Stimulated activated CD8-positive, alpha-beta memory T cell treated with anti-CD3 and anti-CD28 coated beads, Interleukin-7, amount 100 ng/mL, for 24 hours (primary cell): ENCODE measurements around the gene IGF2R.
"Not testable (repeated sequence)": the region's sequence is repeated elsewhere in the genome, so short reads cannot be mapped to it uniquely, and the experiment has no call there.

Experiments used
- DNase-seq: peaks from one replicate; pipeline ENCODE4 v3.0.0-alpha.2; 2020; ENCODE audit warnings: low read depth

The IGF2R gene, protein sequence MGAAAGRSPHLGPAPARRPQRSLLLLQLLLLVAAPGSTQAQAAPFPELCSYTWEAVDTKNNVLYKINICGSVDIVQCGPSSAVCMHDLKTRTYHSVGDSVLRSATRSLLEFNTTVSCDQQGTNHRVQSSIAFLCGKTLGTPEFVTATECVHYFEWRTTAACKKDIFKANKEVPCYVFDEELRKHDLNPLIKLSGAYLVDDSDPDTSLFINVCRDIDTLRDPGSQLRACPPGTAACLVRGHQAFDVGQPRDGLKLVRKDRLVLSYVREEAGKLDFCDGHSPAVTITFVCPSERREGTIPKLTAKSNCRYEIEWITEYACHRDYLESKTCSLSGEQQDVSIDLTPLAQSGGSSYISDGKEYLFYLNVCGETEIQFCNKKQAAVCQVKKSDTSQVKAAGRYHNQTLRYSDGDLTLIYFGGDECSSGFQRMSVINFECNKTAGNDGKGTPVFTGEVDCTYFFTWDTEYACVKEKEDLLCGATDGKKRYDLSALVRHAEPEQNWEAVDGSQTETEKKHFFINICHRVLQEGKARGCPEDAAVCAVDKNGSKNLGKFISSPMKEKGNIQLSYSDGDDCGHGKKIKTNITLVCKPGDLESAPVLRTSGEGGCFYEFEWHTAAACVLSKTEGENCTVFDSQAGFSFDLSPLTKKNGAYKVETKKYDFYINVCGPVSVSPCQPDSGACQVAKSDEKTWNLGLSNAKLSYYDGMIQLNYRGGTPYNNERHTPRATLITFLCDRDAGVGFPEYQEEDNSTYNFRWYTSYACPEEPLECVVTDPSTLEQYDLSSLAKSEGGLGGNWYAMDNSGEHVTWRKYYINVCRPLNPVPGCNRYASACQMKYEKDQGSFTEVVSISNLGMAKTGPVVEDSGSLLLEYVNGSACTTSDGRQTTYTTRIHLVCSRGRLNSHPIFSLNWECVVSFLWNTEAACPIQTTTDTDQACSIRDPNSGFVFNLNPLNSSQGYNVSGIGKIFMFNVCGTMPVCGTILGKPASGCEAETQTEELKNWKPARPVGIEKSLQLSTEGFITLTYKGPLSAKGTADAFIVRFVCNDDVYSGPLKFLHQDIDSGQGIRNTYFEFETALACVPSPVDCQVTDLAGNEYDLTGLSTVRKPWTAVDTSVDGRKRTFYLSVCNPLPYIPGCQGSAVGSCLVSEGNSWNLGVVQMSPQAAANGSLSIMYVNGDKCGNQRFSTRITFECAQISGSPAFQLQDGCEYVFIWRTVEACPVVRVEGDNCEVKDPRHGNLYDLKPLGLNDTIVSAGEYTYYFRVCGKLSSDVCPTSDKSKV (N-terminal part only)

GRCh38 chr6:159968295-159969203, at the start of gene IGF2R:
Gene IGF2R (plus strand): TSS chr6:159969082. CDS start chr6:159969247, 165 bp downstream.
- peak; percentile 83 for DNase-seq

- no peak for DNase-seq
Observed at GRCh38 chr6:159919800-159920199, 49.1 kb upstream of the IGF2R start.

DNA sequence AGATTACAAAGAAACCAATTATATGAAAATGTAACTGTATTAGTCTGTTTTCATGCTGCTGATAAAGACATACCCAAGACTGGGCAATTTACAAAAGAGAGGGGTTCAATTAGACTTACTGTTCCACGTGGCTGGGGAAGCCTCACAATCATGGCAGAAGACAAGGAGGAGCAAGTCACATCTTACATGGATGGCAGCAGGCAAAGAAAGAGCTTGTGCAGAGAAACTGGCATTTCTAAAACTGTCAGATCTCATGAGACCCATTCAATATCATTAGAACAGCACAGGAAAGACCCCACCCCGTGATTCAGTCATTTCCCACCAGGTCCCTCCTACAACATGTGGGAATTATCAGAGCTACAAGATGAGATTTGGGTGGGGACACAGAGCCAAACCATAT, 44.7 kb upstream of the IGF2R start:
- not testable (repeated sequence) for DNase-seq

DNA sequence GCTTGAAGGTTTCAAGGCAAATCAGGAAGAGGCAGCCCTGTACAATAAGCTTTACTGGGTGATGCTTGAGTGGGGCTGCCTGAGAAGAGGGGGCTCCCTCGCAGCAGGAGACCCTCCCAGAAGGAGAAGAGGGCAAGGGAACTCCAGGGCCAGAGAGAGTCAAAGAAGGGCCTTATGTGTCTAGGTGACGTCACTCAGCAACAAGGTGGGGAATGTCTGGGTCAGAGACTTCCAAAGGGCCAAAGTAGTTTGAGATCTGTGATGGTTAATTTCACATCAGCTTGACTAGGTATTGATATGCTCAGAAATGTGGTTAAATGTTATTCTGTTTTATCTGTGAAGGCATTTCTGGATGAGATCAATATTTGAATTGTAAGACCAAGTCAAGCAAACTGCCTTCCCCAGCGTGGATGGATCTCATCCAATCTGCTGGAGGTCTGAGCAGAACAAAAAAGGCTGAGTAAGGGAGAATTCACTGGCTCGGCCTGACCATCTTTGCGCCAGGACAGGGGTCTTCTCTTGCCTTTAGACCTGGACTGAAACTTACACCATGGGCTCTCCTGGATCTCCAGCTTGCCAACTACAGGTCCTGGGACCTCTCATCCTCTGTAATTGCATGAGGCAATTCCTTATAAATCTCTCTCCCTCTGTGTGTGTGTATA, 42.2 kb upstream of the IGF2R start:
- no peak for DNase-seq

GRCh38 chr6:159929819-159930218, 39.1 kb upstream of the IGF2R start:
- DNase-seq: no peak

DNA sequence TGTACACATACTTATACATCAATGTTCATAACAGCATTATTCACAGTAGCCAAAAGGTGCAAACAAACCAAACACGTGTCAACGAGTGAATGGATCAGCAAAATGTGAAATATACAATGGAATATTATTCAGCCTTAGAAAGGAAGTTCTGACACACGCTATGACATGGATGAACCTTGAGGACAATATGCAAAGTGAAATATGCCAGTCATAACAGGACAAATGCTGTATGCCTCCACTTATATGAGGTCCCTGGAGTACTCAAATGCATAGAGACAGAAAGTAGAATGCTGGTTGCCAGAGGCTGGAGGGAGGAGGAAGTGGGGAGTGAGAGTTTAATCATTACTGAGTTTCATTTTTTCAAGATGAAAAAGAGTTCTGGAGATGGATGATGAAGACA, 37.8 kb upstream of the IGF2R start:
- no peak for DNase-seq

DNA sequence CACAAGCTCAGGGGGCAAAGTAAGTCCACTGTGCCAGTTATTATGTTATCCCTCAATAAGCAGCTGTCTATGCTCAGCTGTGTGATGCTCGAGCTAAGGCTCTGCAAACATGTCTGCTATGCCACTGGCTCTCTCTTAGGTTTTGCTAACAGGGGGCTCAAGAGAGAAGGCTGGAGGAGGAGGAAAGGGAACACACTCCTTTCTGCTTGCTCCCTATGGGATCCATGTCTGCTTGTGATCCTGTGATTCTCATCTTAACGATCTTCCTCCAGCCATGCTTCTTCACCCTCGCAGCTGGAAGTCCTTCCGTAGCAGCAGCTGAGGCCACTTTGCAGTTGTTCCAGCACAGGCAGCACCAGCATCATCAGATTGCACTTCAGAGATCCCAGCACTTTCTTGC, 37.0 kb upstream of the IGF2R start:
- DNase-seq: no peak

GRCh38 chr6:159933077-159933476, 35.8 kb upstream of the IGF2R start:
- DNase-seq: no peak

GRCh38 chr6:159934181-159934580, 34.7 kb upstream of the IGF2R start:
- no peak for DNase-seq

DNA sequence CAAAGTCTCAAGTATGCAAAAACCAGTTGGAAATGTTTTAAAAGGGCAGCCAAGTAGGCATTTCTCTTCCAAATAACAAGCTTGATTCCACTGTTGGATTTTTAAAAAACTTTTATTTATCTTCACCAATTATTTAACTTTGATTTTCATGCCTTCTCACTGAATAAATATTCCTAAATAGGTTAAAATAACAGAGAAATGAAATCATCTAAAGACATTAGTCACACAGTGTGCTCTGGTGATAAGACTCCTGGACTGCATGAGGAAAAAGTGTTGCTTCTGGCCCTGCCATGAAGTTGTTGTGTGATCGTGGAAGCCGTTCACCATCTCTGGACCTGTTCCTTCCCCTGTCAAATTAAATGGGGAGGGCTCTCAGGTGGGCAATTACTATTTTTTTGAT, 33.8 kb upstream of the IGF2R start:
- DNase-seq: no peak

DNA sequence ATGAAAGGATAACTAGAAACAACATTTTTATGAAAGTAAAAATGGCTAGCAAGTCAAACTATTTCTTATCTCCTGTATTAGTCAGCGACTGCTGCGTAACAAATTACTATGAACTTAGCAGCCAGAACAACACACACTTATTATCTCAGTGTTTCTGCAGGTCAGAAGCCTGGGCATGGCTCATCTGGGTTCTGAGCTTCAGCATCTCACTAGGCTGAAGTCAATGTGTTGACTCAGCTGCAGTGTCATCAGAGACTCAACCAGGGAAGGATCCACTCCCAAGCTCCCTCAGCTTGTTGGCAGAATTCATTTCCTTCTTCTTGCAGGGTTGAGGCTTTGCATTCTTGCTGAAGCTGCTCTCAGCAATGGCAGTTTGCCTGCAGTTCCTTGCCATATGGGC, 33.2 kb upstream of the IGF2R start:
- no peak for DNase-seq

GRCh38 chr6:159939591-159940016, 29.3 kb upstream of the IGF2R start:
- no peak for DNase-seq

- no peak for DNase-seq
Observed at GRCh38 chr6:159941286-159942113, 27.4 kb upstream of the IGF2R start.

- DNase-seq: no peak
Observed at GRCh38 chr6:159943101-159943632, 25.7 kb upstream of the IGF2R start.

- DNase-seq: no peak
Observed at GRCh38 chr6:159943968-159944598, 24.8 kb upstream of the IGF2R start.

GRCh38 chr6:159945801-159946392, 23.0 kb upstream of the IGF2R start:
- no peak for DNase-seq

- DNase-seq: no peak
Observed at GRCh38 chr6:159946912-159947311, 22.0 kb upstream of the IGF2R start.

DNA sequence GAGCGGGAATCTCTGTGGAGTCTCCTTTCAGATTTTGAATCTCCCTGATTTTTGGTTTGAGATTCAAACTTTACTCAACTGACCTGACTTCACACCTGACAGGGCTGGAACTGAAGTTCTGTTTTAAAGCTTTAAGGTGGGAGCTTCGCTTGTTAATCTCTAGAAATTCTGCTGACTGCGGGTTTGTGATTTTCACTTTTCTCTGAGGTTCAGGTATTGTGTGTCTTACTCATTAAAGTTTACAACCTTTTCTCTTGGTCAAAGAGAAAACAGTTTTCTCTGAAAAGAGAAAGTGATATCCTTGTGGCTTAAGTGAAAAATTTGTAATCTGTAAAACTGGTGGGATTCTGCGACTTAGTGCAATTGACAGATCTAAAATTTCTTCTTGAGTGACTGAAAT, 20.7 kb upstream of the IGF2R start:
- DNase-seq: no peak

DNA sequence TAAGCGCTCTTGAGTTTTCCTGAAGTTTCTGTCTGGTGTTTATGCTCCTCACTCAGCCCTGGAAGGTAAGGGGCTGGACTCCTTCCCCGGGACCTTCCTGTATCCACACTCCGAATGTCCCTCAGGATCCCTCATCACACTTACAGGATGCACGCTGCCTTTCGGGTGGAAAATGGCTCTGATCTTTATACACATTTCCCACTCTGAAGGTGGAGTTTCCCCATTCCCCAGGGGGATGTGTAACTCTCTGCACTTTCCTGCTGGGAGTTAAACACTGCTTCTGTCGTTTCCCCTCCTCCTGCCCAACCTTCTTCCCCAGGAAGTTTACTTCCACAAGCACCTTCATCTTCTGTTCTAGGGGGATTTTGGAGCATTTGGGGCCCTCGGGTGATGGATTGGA, 17.1 kb upstream of the IGF2R start:
- DNase-seq: no peak
